ENCODE measurements around the gene PKNOX2. TPM values are rescaled to one million over a fixed set of nuclear protein-coding genes. Genes with fewer than 3 reads are reported as not detected.

Gene PKNOX2
- total RNA-seq, 1 experiment from 2014 or later = 3.7 TPM

DNA sequence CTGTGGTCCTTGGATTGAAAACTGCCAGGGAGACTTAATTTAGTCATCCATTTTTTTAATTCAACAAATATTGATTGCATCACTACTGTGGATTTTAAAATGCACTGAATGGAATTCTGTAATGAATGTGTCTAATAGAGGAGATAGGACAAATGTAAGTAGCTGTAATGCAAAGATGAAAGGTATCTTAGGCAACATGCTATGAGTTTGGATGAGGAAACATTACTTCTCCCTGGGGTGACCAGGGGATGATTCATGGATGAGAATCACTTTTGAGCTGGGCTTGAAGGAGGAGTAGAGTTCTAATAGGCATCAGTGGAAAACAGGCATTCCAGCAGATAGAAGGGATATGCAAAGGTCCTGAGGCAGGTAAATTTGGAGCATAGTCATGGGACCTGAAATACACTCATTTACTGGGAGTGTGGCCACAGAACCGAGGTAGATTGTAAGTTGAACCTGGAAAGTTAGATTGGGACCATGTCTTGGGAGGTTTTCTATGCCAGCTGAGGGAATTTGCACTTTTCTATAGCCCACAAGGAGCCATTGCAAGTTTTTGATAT is 43.4 kb downstream of the PKNOX2 start (continued):
- TF ChIP-seq, protein P1, sequence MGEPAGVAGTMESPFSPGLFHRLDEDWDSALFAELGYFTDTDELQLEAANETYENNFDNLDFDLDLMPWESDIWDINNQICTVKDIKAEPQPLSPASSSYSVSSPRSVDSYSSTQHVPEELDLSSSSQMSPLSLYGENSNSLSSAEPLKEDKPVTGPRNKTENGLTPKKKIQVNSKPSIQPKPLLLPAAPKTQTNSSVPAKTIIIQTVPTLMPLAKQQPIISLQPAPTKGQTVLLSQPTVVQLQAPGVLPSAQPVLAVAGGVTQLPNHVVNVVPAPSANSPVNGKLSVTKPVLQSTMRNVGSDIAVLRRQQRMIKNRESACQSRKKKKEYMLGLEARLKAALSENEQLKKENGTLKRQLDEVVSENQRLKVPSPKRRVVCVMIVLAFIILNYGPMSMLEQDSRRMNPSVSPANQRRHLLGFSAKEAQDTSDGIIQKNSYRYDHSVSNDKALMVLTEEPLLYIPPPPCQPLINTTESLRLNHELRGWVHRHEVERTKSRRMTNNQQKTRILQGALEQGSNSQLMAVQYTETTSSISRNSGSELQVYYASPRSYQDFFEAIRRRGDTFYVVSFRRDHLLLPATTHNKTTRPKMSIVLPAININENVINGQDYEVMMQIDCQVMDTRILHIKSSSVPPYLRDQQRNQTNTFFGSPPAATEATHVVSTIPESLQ (CRISPR knock-in tag; IDR thresholded peaks at IDR 0.05) = no peak

DNA sequence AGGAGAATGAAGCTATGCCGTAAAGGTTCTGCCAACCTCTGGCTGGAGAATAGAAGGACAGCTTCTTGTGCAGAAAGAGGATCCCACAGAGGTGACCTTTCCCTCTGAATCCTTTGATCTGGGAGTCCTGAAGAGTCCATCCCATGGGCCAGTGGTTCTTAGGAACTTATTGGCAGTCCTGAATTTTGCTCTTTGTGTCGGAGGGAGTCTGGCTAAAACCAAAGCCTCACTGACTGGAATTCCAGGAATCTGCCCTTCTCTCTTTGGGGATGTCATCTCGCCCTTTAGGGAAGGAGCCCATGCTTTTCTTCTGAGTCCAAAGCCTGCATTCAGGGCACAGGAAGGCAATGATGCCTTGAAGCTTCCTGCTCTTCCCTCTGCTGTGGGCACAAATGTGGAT is 45.5 kb downstream of the PKNOX2 start:
- ChIA-PET CTCF (interaction anchor here (1.1 to 1.3 kb wide), 2 partner anchors 26 to 136 kb away, joined by 3 to 4 read pairs; no protein-coding TSS in a partner anchor), POLR2A (no interaction called here)
- no peak for DNase-seq (ENCODE audit: low spot score)
- Mint-ChIP-seq H3K4me3 (no peak overlapping the region), H3K9me3 (no peaks in the 10 kb centered on the region), H3K27me3 (ENCODE audit: low read depth) (peaks cover under 1% of the 10 kb centered on the region), H3K27ac (no peak overlapping the region), H3K36me3 (no peaks in the 10 kb centered on the region), H3K4me1 (peaks cover 27% of the 10 kb centered on the region)
- peak; percentile 12; the same call in 1 of the 2 replicates for ATAC-seq
- TF ChIP-seq, protein P2, sequence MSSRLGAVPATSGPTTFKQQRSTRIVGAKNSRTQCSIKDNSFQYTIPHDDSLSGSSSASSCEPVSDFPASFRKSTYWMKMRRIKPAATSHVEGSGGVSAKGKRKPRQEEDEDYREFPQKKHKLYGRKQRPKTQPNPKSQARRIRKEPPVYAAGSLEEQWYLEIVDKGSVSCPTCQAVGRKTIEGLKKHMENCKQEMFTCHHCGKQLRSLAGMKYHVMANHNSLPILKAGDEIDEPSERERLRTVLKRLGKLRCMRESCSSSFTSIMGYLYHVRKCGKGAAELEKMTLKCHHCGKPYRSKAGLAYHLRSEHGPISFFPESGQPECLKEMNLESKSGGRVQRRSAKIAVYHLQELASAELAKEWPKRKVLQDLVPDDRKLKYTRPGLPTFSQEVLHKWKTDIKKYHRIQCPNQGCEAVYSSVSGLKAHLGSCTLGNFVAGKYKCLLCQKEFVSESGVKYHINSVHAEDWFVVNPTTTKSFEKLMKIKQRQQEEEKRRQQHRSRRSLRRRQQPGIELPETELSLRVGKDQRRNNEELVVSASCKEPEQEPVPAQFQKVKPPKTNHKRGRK (CRISPR knock-in tag; IDR thresholded peaks at IDR 0.05; ENCODE audit: borderline replicate concordance) = no peak
- TF ChIP-seq, protein P3, sequence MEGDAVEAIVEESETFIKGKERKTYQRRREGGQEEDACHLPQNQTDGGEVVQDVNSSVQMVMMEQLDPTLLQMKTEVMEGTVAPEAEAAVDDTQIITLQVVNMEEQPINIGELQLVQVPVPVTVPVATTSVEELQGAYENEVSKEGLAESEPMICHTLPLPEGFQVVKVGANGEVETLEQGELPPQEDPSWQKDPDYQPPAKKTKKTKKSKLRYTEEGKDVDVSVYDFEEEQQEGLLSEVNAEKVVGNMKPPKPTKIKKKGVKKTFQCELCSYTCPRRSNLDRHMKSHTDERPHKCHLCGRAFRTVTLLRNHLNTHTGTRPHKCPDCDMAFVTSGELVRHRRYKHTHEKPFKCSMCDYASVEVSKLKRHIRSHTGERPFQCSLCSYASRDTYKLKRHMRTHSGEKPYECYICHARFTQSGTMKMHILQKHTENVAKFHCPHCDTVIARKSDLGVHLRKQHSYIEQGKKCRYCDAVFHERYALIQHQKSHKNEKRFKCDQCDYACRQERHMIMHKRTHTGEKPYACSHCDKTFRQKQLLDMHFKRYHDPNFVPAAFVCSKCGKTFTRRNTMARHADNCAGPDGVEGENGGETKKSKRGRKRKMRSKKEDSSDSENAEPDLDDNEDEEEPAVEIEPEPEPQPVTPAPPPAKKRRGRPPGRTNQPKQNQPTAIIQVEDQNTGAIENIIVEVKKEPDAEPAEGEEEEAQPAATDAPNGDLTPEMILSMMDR (IDR thresholded peaks at IDR 0.05) = no peak
- TF ChIP-seq, protein P4, sequence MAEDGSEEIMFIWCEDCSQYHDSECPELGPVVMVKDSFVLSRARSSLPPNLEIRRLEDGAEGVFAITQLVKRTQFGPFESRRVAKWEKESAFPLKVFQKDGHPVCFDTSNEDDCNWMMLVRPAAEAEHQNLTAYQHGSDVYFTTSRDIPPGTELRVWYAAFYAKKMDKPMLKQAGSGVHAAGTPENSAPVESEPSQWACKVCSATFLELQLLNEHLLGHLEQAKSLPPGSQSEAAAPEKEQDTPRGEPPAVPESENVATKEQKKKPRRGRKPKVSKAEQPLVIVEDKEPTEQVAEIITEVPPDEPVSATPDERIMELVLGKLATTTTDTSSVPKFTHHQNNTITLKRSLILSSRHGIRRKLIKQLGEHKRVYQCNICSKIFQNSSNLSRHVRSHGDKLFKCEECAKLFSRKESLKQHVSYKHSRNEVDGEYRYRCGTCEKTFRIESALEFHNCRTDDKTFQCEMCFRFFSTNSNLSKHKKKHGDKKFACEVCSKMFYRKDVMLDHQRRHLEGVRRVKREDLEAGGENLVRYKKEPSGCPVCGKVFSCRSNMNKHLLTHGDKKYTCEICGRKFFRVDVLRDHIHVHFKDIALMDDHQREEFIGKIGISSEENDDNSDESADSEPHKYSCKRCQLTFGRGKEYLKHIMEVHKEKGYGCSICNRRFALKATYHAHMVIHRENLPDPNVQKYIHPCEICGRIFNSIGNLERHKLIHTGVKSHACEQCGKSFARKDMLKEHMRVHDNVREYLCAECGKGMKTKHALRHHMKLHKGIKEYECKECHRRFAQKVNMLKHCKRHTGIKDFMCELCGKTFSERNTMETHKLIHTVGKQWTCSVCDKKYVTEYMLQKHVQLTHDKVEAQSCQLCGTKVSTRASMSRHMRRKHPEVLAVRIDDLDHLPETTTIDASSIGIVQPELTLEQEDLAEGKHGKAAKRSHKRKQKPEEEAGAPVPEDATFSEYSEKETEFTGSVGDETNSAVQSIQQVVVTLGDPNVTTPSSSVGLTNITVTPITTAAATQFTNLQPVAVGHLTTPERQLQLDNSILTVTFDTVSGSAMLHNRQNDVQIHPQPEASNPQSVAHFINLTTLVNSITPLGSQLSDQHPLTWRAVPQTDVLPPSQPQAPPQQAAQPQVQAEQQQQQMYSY (CRISPR knock-in tag; IDR thresholded peaks at IDR 0.05) = no peak
- TF ChIP-seq RORB (CRISPR knock-in tag; IDR thresholded peaks at IDR 0.05) = no peak
- TF ChIP-seq, protein P5, sequence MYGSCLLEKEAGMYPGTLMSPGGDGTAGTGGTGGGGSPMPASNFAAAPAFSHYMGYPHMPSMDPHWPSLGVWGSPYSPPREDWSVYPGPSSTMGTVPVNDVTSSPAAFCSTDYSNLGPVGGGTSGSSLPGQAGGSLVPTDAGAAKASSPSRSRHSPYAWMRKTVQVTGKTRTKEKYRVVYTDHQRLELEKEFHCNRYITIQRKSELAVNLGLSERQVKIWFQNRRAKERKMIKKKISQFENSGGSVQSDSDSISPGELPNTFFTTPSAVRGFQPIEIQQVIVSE (CRISPR knock-in tag; IDR thresholded peaks at IDR 0.05; ENCODE audit: borderline replicate concordance) = no peak
- TF ChIP-seq SMAD4 (CRISPR knock-in tag; IDR thresholded peaks at IDR 0.05) = no peak
- TF ChIP-seq ZNF671 (CRISPR knock-in tag; IDR thresholded peaks at IDR 0.05) = no peak
- no peak for TF ChIP-seq NFE2L1 (CRISPR knock-in tag; IDR thresholded peaks at IDR 0.05)
- no peak for TF ChIP-seq SMAD3 (CRISPR knock-in tag; IDR thresholded peaks at IDR 0.05; ENCODE audit: borderline replicate concordance)
- TF ChIP-seq, protein P6, sequence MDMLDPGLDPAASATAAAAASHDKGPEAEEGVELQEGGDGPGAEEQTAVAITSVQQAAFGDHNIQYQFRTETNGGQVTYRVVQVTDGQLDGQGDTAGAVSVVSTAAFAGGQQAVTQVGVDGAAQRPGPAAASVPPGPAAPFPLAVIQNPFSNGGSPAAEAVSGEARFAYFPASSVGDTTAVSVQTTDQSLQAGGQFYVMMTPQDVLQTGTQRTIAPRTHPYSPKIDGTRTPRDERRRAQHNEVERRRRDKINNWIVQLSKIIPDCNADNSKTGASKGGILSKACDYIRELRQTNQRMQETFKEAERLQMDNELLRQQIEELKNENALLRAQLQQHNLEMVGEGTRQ (CRISPR knock-in tag; IDR thresholded peaks at IDR 0.05) = no peak
- TF ChIP-seq NR2C2 (CRISPR knock-in tag; IDR thresholded peaks at IDR 0.05) = no peak
- TF ChIP-seq CREB1 (CRISPR knock-in tag; IDR thresholded peaks at IDR 0.05) = no peak

Measured in WTC11 (cell line).